ENCODE results near the gene TUBGCP3.

DNA sequence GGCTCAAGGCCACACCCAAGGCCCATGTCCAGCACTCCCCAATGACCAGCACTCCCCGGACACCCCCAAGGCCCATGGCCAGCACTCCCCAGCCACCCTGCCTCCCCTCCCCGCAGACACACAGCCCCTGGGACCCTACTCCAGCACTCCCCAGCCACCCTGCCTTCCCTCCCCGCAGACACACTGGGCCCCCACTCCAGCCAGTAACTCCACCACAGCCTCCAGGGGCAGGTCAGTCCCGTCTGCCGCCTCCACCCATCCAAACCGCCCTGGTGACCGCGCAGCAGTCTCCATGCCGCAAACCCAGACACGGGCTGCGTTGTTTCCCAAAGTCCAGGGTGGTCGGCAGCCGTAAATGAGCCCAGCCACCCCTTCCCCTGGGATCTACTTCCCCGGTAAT lies 141.1 kb downstream of the TUBGCP3 start:
- TF ChIP-seq, protein P1, sequence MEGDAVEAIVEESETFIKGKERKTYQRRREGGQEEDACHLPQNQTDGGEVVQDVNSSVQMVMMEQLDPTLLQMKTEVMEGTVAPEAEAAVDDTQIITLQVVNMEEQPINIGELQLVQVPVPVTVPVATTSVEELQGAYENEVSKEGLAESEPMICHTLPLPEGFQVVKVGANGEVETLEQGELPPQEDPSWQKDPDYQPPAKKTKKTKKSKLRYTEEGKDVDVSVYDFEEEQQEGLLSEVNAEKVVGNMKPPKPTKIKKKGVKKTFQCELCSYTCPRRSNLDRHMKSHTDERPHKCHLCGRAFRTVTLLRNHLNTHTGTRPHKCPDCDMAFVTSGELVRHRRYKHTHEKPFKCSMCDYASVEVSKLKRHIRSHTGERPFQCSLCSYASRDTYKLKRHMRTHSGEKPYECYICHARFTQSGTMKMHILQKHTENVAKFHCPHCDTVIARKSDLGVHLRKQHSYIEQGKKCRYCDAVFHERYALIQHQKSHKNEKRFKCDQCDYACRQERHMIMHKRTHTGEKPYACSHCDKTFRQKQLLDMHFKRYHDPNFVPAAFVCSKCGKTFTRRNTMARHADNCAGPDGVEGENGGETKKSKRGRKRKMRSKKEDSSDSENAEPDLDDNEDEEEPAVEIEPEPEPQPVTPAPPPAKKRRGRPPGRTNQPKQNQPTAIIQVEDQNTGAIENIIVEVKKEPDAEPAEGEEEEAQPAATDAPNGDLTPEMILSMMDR (IDR thresholded peaks at IDR 0.05; ENCODE audit: insufficient read depth, low read length, poor library complexity, severe bottlenecking) = no peak
- no peak for TF ChIP-seq EZH2phosphoT487 (conservative IDR thresholded peaks at IDR 0.05; ENCODE audit: low read length)

Data from SU-DHL-6 (cell line).